ENCODE measurements around the gene TOB2.
A peak's percentile ranks its signal among the peaks of the same experiment; 100 is the strongest.
"Not testable (repeated sequence)": the region's sequence is repeated elsewhere in the genome, so short reads cannot be mapped to it uniquely, and the experiment has no call there.

Gene TOB2

GRCh38 chr22:41425660-41426365 lies 20.8 kb downstream of the TOB2 start:
- DNase-seq (ENCODE audit: low spot score) = no peak

GRCh38 chr22:41418717-41419116 lies 27.9 kb downstream of the TOB2 start:
- DNase-seq (ENCODE audit: low spot score) = no peak

GRCh38 chr22:41417622-41418390 lies 28.8 kb downstream of the TOB2 start:
- DNase-seq (ENCODE audit: low spot score) = peak; percentile 99

- DNase-seq (ENCODE audit: low spot score) = no peak
Measured at GRCh38 chr22:41415554-41415953, 31.0 kb downstream of the TOB2 start.

- DNase-seq (ENCODE audit: low spot score) = no peak
Measured at GRCh38 chr22:41411021-41411851, 35.4 kb downstream of the TOB2 start.

GRCh38 chr22:41410311-41410751 lies 36.3 kb downstream of the TOB2 start:
- no peak for DNase-seq (ENCODE audit: low spot score)

GRCh38 chr22:41408665-41409064 lies 37.9 kb downstream of the TOB2 start:
- DNase-seq (ENCODE audit: low spot score) = no peak

- DNase-seq (ENCODE audit: low spot score) = no peak
Measured at GRCh38 chr22:41407433-41407832, 39.2 kb downstream of the TOB2 start.

GRCh38 chr22:41406410-41406809 lies 40.2 kb downstream of the TOB2 start:
- no peak for DNase-seq (ENCODE audit: low spot score)

- no peak for DNase-seq (ENCODE audit: low spot score)
Measured at GRCh38 chr22:41405588-41405987, 41.0 kb downstream of the TOB2 start.

- DNase-seq (ENCODE audit: low spot score) = peak; percentile 99
Measured at GRCh38 chr22:41403532-41404318, 42.9 kb downstream of the TOB2 start.

- not testable (repeated sequence) for DNase-seq (ENCODE audit: low spot score)
Measured at GRCh38 chr22:41402851-41403250, 43.8 kb downstream of the TOB2 start.

- peak; percentile 96 for DNase-seq (ENCODE audit: low spot score)
Measured at GRCh38 chr22:41401781-41402648, 44.6 kb downstream of the TOB2 start.

GRCh38 chr22:41398921-41399320 lies 47.7 kb downstream of the TOB2 start:
- DNase-seq (ENCODE audit: low spot score) = no peak

GRCh38 chr22:41397143-41397811 lies 49.3 kb downstream of the TOB2 start:
- no peak for DNase-seq (ENCODE audit: low spot score)

GRCh38 chr22:41395531-41396240 lies 50.9 kb downstream of the TOB2 start:
- DNase-seq (ENCODE audit: low spot score) = no peak

GRCh38 chr22:41394012-41394356 lies 52.6 kb downstream of the TOB2 start:
- DNase-seq (ENCODE audit: low spot score) = no peak

GRCh38 chr22:41387341-41387740 lies 59.3 kb downstream of the TOB2 start:
- DNase-seq (ENCODE audit: low spot score) = no peak

- no peak for DNase-seq (ENCODE audit: low spot score)
Measured at GRCh38 chr22:41384128-41384527, 62.5 kb downstream of the TOB2 start.

Data from globus pallidus (tissue), 1 donor.